Astrocyte of the hippocampus (primary cell): ENCODE data around the gene RNF115.
"Not testable (repeated sequence)": the region's sequence is repeated elsewhere in the genome, so short reads cannot be mapped to it uniquely, and the experiment has no call there.

Experiments
- DNase-seq: peaks from one replicate; pipeline ENCODE4 v3.0.0; 2011; ENCODE audit warnings: low read depth, low spot score

Gene RNF115

GRCh38 chr1:145777357-145778145, 46.3 kb downstream of the RNF115 start:
- no peak for DNase-seq

DNA sequence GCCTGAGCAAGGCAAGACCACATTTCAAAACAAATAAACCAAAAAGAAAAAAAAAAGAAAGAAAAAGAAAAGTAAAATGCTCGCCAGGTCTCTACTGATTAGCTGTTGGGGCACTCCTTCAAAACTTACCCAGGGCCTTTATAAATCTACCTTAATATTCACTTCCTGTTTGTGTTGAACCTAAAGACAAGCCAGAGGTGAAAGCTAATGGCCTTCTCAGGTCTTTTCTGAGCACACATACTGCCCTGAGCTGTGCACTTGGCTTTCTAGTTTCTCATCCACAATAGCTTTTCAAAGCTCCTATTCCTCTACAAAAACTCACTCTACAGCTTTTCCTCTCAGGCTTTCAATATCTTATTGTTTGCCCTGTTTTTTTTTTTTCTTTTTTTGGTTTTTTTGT, 50.5 kb downstream of the RNF115 start:
- DNase-seq, result no peak

GRCh38 chr1:145771056-145771455, 52.8 kb downstream of the RNF115 start:
- DNase-seq, result no peak

DNA sequence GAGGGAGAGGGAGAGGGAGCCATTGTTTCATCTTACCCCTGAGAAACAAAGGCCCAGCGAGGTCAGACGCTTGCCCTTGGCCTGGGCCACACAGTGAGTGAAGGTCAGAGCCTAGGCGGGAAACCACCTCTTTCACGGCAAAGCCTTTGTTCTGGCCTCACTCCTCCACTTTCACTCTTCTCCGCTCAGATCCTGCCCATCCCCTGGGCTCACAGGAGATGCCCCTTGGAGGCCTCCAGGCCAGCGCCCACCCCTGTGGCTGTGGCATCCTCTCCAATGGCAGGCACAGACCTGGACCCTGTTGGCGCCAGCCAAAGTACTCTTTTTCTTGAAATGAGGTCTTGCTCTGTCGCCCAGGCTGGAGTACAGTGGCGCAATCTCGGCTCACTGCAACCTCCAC, 55.9 kb downstream of the RNF115 start:
- DNase-seq, result not testable (repeated sequence)

GRCh38 chr1:145766926-145767325, 57.0 kb downstream of the RNF115 start:
- DNase-seq, result not testable (repeated sequence)

GRCh38 chr1:145765585-145766360, 58.1 kb downstream of the RNF115 start:
- not testable (repeated sequence) for DNase-seq

GRCh38 chr1:145765127-145765526, 58.8 kb downstream of the RNF115 start:
- not testable (repeated sequence) for DNase-seq

- not testable (repeated sequence) for DNase-seq
Observed at GRCh38 chr1:145764231-145764940, 59.5 kb downstream of the RNF115 start.

- not testable (repeated sequence) for DNase-seq
Observed at GRCh38 chr1:145762001-145762400, 61.9 kb downstream of the RNF115 start.

GRCh38 chr1:145761498-145761897, 62.4 kb downstream of the RNF115 start:
- not testable (repeated sequence) for DNase-seq

- DNase-seq, result not testable (repeated sequence)
Observed at GRCh38 chr1:145760395-145760949, 63.4 kb downstream of the RNF115 start.

DNA sequence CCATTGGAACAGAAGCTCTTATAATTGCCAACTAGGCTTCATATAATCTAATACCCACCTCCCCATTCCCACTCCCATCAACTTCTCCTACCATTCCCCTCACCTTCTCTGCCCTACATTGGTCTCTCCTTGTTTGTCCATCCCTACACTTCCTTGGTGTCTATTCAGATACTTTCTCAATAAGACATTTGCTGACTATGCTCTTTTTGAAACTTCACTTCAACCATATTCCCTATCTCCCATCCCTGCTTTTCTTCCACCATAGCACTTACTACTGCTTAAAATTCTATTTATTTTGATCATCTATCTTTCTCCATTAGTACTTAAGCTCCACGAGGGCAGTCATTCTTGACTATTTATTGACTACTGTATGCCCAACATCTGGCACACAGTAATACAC, 64.2 kb downstream of the RNF115 start:
- DNase-seq, result no peak

GRCh38 chr1:145758575-145758974, 65.3 kb downstream of the RNF115 start:
- no peak for DNase-seq

GRCh38 chr1:145758116-145758515, 65.8 kb downstream of the RNF115 start:
- DNase-seq, result no peak

DNA sequence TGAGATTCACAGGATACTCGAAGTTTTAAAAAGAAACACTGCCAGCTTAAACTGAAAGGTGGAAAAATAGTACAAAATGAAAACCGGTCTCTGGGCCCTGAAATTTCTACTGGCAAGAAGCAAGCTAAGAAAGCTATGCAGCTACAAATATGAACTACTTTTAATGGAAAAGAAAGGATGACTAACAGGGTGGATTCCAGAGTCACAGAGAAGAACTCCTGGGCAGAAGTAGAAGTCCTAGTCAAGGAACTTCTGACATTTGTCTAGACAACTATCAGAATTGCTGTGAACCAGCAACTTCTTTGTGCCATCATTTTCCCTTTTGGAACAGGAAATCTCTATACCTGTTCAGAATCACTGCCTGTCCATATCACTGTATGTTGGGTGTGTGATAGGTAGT, 66.5 kb downstream of the RNF115 start:
- no peak for DNase-seq

- DNase-seq, result peak; percentile 91
Observed at GRCh38 chr1:145751491-145752037, 72.3 kb downstream of the RNF115 start.

DNA sequence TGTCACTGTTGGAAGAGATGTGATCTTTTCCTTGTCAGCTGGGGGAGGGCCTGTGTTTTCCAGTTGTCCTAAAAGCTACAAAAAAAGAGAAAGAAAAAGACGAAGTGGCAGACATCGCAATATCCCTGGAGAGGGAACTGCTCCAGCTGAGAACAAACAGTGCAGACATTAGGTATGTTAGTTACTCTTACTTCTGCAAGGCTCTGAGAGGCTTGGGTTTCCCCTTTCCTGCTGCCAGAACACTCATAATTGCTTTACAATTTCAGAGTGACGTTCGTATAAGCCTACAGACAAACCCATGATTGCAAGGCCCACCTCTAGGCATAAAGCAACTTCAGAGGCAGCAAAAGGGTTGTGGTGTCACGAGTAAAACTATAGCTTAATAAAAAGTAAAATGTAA, 73.5 kb downstream of the RNF115 start:
- no peak for DNase-seq

- DNase-seq, result no peak
Observed at GRCh38 chr1:145747398-145748247, 76.3 kb downstream of the RNF115 start.

DNA sequence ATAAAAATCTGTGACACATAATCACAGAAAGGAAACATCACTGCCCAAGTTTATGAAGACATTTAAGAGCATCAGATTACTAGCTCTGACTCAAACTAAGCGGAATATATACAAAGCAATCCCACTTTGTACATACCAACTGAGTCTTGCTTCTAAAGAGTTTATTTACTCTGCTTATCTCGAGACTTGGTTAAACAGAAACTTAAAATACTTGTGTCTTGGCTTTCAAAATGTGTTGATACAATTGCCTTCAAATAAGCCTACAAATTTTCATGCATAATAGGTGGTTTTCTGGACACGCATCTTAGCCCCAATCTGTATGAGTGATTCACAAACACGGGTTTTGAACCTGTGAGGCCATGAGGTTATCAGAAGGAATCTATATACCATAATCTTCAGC, 83.6 kb downstream of the RNF115 start:
- peak; percentile 77 for DNase-seq

DNA sequence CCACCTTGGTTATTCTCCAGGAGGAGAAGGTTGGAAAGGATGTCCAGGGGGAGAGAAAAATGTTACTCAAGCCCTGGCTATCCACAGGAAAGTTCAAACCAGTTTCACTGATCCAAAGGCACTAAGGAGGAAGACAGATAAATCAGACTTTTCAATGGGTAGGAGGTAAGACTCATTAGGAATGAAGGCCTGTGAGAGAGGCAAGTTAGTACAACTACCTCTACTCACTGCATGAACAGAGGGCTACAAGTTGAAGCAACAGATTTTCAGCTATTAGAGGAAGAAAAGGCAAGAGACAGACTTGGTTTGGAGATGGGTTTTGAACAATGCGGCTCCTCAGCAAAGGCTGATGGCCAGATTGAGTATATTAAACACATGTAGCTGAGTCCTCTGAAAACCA, 87.7 kb downstream of the RNF115 start:
- DNase-seq, result no peak

DNA sequence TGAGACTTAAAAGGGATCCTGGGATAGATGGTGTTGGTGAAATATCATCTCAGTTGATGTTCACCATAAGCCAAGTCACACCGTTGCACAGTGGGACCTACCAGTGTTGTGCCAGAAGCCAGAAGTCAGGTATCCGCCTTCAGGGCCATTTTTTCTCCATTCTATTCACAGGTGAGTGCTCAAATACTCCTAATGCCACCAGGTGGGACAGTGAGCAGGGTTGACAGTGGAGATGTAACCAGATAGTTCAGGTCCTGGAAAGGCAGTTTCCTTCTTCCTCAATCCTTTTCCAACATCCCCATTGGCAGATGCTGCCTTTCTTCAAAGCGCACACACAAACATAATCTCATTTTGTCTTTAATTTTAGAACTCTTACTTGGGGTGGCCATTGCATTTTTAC, 93.0 kb downstream of the RNF115 start:
- DNase-seq, result no peak
